ENCODE data around the gene LMAN1. TPM values are rescaled to one million over a fixed set of nuclear protein-coding genes. Genes with fewer than 3 reads are reported as not detected.

LMAN1 gene
- total and polyA plus RNA-seq, 2 donors (not counting 3 experiments of a cell fraction or from before 2014, with no cell fraction given), result 43.8 to 92.5 TPM

GRCh38 chr18:59374128-59374527, 15.1 kb upstream of the LMAN1 start:
- no peak for FAIRE-seq
- Histone ChIP-seq H3K4me1 (ENCODE audit: control insufficient read depth, extremely low read depth, insufficient read depth, low read length) (no peaks in the 10 kb centered on the region), H3K9me3 (replicated peaks; ENCODE audit: control insufficient read depth, insufficient read depth, low read length) (no peaks in the 10 kb centered on the region), H3K36me3 (ENCODE audit: control insufficient read depth in 2 of 2, extremely low read depth in 1 of 2, insufficient read depth in 2 of 2, low read length in 2 of 2) (no peaks in the 10 kb centered on the region), H3K4me2 (ENCODE audit: insufficient read depth, low read length) (no peak overlapping the region), H3K9ac (replicated peaks; ENCODE audit: extremely low read depth, insufficient read depth, low read length) (no peak overlapping the region), H3K27me3 (ENCODE audit: control insufficient read depth in 2 of 2, insufficient read depth in 2 of 2, low read length in 2 of 2) (peaks cover 5 to 9% of the 10 kb centered on the region in 2 experiments), H3K4me3 (replicated peaks in 1 of 3; ENCODE audit: insufficient read depth in 1 of 3, low read depth in 1 of 3, low read length in 3 of 3) (no peak overlapping the region), H3K27ac (ENCODE audit: insufficient read depth, low read depth, low read length) (no peak overlapping the region), H3K79me2 (ENCODE audit: control insufficient read depth, insufficient read depth, low read length) (no peaks in the 10 kb centered on the region), H3K9me1 (replicated peaks; ENCODE audit: control insufficient read depth, extremely low read depth, insufficient read depth, low read length) (no peaks in the 10 kb centered on the region), H4K20me1 (replicated peaks; ENCODE audit: control insufficient read depth, extremely low read depth, insufficient read depth, low read length) (no peaks in the 10 kb centered on the region), H2AFZ (ENCODE audit: low read depth, low read length) (no peak overlapping the region)
- ChIA-PET CTCF (no interaction called here), POLR2A (no interaction called here)
- intact Hi-C loops (cut with micrococcal nuclease) (no loop called here), dilution Hi-C loops (cut with MboI; ENCODE audit: extremely low pct_ligation_motif_present, low sequenced_read_pairs) (no loop called here)
- no peak for TF ChIP-seq FOS (IDR thresholded peaks at IDR 0.05; ENCODE audit: borderline replicate concordance, insufficient read depth, low read length)
- TF ChIP-seq POLR2AphosphoS5 (IDR thresholded peaks at IDR 0.05; ENCODE audit: insufficient read depth, low read depth, low read length), result no peak
- no peak for TF ChIP-seq MYC (IDR thresholded peaks at IDR 0.05; ENCODE audit: low read depth, low read length)
- TF ChIP-seq GATA2 (IDR thresholded peaks at IDR 0.05; ENCODE audit: insufficient read depth, insufficient read length, low read depth, low read length), result no peak
- no peak for TF ChIP-seq POLR2A (IDR thresholded peaks at IDR 0.05; ENCODE audit: low read depth, low read length)
- no peak for TF ChIP-seq MAX (IDR thresholded peaks at IDR 0.05; ENCODE audit: insufficient read depth, insufficient read length)
- no peak for TF ChIP-seq CTCF (IDR thresholded peaks at IDR 0.05; ENCODE audit: extremely low read depth in 1 of 2, insufficient read depth in 1 of 2, low read depth in 1 of 2, low read length in 2 of 2)
- TF ChIP-seq EZH2 (IDR thresholded peaks at IDR 0.05; ENCODE audit: borderline replicate concordance, low read depth, low read length, severe bottlenecking), result no peak
- no peak for TF ChIP-seq JUN (IDR thresholded peaks at IDR 0.05; ENCODE audit: borderline replicate concordance, insufficient read depth, insufficient read length, low read depth)
- no peak for DNase-seq (ENCODE audit: low read depth, low spot score)
- no TSS peak for BruUV-seq (replicated peaks)

Measured in endothelial cell of umbilical vein (primary cell).